ENCODE data around the gene MRPL40.
A peak's percentile ranks its signal among the peaks of the same experiment; 100 is the strongest.

Gene MRPL40

DNA sequence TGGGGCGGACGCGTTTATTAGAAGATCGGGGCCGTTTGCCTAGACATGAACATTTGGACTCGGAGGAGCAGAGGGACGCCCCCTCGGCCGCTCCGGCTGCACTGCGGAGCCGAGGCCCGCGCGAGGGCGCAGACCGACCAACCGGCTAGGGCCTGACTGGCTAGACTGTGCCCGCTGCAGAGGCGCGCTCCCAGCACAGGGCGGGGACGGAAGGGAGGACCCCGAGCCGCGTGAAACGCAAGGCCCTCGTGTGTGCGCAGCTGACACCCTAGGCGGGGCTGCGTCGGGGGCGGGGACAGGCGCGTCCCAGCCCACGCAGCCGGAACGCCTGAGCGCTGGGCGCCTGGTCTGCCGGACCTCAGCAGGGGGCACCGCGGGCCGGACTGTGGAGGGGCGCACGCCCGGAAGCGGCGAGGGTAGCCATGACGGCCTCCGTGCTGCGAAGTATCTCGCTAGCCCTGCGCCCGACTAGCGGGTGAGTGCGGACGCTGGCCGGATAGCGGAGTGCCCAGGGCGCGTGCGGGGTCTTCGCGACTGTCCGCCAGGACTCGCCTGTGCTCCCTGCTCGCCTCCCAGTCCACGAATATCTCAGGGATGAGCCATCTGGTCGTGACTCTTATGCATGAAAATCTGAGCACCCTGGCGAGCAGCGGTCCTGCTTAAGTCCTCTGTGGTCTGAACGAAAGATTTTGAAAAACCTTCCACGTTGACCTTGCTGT is at the start of gene MRPL40:
Gene MRPL40 (plus strand): TSS at position 413 of the 719 bp plus-strand sequence. CDS start 10 bp downstream, at position 423.
- peak; percentile 90 for DNase-seq

GRCh38 chr22:19383292-19383691 is 49.1 kb upstream of the MRPL40 start:
- DNase-seq, result no peak

DNA sequence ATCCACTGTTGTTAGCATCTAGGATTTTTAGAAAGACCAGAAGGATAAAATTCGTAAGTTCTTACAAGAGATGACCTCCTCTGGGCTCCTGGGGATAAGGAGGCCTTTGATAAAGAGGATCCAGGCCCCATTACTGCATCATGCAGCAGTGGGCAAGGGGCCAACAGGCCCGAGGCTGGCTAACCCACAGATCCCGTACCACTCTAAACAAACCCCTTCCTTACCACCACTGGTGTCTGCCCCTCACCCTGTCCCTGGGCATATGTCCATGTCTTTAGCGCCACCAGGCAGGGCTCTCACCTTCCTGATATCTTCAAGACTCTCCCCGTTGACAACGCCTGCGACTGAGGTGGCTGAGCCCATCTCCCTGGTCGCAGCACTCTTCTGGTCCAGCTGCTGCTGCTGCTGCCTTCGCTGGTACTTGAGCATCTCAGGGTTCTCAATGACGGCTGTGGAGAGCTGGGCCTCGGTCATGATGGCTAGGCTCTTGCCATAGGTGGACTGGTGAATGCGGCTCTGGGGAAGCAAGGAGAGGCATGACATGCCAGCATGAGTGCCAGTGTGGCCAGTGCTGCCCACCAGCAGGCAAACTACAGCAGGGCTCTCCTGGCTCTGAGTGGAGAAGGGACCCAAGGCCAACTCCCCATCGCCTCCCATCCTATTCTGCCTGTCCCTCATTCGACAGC is 47.0 kb upstream of the MRPL40 start:
- DNase-seq, result no peak

DNA sequence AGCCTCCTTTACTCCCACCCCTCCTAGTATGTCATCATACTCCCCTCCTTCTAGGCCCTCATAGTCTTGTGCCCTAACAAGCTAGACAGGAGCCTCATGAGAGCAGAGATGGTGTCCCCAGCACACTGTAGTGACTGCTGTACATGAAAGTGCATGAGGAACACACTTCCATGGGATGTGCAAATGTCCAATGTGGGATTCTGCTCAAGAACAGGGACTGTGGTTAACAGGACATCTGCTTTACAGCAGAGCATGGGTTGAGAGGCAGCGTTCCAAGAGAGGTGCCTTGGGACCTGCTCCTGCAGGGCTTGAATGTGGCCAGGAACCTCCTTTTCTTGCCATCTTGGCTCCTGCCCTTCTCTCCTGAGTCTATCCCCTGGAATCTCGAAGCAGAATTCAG is 46.1 kb upstream of the MRPL40 start:
- DNase-seq, result no peak

- no peak for DNase-seq
Observed at GRCh38 chr22:19387038-19387437, 45.3 kb upstream of the MRPL40 start.

GRCh38 chr22:19387575-19387974 is 44.8 kb upstream of the MRPL40 start:
- no peak for DNase-seq

- no peak for DNase-seq
Observed at GRCh38 chr22:19393704-19394103, 38.6 kb upstream of the MRPL40 start.

- no peak for DNase-seq
Observed at GRCh38 chr22:19394274-19395050, 37.9 kb upstream of the MRPL40 start.

- no peak for DNase-seq
Observed at GRCh38 chr22:19395276-19395675, 37.1 kb upstream of the MRPL40 start.

DNA sequence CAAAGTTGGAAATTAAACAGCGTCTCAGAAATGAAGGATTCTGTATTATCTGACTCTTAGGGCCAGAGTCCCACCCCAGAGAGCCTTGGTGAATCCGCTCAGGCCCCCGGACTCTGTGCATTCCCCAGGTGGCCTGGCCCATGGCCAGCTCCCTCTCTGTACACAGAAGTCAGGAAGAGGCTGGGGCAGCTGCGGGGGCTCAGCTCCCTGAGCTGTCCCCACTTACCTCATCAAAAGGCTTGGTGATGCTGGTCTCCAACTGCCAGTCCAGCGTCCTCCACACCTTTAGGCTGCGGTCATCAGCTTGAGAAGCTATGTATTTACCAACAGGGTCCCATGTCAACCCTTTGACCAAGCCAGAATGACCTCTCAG is 35.8 kb upstream of the MRPL40 start:
- no peak for DNase-seq

DNA sequence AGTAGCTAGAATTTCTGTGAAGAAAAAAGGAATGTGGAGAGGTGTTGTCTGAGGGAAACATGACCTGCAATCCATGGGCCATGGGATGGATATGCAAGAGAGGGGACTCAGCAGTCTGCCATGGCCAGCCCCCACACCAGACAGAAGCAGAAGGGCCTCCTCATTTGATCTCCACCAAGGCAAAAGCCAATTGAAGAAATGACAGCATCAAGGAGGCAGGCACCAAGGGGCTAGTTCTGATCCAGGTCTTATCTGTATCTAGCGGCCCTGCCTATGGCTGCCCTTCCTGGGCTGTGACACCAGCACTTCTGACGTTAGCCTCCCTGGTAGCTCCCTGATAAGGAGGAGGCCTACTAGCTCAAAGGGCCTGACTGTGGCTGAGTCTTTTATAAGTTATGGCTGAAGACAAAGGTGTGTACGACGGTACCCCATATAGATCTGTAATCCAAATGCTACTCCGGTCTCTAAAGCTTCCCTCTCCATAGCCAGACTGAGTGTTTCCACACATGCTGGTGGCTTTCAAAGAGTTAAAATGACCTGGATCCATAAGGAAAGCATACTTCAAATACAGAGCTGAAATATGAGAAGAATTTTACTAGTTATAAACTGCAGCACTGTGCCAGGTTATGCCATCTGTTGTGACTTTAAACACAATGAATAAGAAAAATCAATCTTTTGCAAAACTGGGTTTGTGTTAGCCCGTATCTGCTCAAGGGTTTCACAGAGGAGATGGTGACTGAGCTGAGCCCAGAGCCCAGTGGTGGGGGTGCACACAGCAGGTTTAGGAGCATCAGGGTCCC is 35.2 kb upstream of the MRPL40 start:
- no peak for DNase-seq

DNA sequence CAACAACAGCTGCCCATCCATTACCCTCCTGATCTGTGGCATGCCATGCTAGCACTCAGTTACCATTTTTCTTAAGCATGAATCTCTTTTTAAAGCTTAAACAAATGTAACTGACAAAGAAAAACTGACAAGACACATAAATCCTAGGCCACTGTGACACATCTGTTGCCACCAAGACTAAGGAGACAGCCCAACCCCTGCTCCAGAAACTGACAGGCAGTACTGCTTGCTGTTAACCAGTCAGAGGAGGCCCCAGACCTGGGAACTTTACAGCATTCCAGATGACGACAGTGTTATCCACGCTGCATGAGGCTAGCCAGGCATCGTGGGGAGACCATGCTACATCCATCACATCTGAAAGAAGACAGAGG is 34.6 kb upstream of the MRPL40 start:
- DNase-seq, result no peak

DNA sequence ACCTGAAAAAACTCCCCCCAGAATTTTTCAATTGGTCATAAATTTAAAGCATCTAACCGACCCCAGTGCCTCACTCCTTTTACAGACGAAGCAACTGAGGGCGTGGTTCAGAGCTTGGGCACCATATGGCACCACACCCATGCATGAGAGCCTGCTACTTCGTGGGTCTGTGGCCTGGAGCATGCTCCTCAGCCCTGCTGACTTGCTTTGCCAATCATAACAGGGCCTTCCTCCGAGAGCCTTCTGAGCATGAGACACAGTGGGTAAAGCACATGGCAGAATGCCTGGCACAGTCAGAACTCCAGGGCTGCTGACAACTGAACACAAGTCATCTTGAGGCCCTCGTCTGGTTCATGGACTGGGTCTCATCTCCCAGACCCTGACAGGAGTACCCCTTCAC is 34.1 kb upstream of the MRPL40 start:
- DNase-seq, result no peak

DNA sequence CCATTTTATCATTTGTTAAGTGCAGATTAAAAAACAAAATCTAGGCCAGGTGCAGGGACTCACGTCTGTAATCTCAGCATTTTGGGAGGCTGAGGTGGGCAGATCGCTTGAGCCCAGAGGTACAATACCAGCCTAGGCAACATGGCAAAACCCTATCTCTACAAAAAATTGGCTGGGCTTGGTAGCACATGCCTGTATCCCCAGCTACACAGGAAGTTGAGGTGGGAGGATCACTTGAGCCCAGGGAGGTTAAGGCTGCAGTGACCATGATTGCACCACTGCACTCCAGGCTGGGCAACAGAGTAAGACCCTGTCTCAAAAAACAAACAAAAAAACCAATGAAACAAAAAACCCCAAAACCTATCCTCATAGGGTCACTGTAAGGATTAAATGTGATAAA is 33.7 kb upstream of the MRPL40 start:
- no peak for DNase-seq

- no peak for DNase-seq
Observed at GRCh38 chr22:19400881-19401280, 31.5 kb upstream of the MRPL40 start.

GRCh38 chr22:19401483-19401882 is 30.9 kb upstream of the MRPL40 start:
- no peak for DNase-seq

DNA sequence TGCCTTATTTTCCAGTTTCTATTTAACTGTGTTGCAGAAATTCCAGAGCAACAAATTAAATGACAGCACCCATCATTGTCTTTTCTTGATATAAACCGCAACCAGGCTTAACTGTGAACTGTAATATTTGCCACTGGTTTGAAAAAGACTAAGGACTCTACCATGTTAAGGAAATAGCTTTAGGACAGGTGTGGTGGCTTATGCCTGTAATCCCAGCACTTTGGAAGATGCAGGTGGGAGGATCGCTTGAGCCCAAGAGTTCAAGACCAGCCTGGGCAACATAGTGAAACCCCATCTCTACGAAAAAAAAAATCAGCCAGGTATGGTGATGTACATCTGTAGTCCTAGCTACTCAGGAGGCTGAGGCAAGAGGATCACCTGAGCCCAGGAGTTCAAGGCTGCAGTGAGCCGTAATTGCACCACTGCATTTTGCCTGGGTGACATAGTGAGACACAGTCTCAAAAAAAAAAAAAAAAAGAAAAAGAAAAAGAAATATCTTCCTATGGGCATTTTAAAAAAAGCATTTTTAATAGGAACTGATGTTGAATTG is 29.6 kb upstream of the MRPL40 start:
- DNase-seq, result no peak

GRCh38 chr22:19404676-19405075 is 27.7 kb upstream of the MRPL40 start:
- DNase-seq, result no peak

DNA sequence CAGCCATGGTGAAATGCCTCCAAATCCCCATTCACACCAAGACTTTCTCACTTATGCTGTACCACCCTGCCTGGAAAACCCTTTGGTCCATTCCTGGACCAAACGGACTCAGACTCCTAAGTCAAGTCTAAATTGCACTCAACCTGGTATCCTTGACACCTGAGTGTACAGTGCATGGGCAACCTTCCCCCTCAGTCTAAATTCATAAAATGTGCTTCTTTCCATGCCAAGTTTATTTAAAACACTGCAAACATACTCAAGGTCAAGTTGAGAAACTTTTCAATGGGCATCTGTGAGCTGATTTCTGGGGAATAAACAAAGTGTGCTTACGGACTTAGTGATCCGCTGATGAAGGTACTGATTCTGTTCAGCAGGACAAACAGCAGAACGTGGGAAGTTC is 27.2 kb upstream of the MRPL40 start:
- no peak for DNase-seq

DNA sequence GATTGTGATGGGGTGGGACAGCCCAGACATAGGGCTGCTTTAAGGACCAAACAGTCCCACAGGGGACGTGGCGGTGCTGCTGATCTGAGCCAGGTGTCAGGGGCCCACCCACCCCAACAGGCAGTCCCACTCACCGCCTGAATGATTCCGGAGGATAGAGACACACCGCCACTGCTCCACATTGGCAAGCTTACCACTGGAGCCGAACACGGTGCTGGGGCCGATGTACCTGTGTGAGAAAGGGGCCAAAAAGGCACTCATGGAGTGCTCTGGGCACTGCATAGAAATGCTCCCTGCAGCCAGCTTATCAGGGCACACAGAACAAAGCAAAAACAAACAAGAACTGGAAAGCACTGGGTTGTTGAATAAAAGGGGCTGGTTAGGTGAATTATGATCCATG is 26.7 kb upstream of the MRPL40 start:
- DNase-seq, result no peak

DNA sequence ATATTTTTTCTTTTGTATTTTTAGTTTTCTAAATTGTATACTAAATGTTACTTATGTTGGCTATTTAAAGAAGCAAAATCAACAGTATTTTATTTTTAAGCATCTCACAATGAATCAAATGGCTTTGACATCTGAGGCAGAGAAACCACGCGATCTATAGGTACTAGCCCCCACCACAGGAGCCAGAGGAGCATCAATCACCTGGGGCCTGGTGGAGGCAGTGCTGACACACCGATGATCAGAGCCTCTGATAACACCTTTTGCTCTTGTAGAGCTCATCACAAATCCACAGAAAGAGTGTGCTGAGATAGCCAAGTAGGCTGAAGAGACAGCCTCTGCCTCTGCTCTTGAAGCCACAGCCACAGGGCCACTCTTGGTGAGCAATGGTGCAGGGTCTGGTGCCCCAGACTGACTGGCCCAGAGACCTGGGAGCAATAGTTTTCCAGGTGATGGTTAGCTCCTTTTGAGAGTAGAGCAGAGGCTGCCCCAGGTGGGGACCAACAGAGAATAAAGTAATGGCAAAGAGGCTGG is 26.0 kb upstream of the MRPL40 start:
- no peak for DNase-seq

DNA sequence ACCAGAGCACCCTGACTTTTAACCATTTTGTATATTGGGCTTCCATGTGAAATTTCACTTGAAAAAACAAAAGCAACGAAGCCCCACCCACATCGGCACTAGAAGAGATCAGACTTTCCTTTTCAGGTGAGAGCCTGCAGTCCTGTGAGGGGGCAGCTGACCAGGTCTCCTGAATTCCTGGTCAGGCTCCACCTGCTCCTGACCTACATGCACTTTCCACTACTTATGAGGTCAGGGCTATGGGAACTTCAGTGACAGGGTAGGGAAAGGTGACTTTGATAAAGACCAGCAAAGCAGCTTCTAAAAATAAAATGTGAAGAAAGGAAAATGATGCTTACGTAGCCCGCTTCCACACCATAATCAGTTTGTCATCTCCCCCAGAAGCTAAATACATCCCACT is 25.5 kb upstream of the MRPL40 start:
- DNase-seq, result no peak
